SU-DHL-6 (cell line): ENCODE results near the gene DR1.

Experiments used
- H2AFZ ChIP-seq: fragments of 200-600 bp; sonication (generic); 2 replicates; pipeline ENCODE4 v1.6.1; 2014; ENCODE audit warnings: low read depth, mild to moderate bottlenecking, moderate library complexity, mixed read lengths, antibody characterized with exemption, low read length; ENCODE audit not compliant: severe bottlenecking
- H3F3A ChIP-seq: fragments of 200-600 bp; shearing (Covaris generic); 2 replicates; pipeline ENCODE4 v1.6.0; 2016; ENCODE audit warnings: antibody characterized with exemption, mild to moderate bottlenecking; ENCODE audit not compliant: insufficient read depth
- H3K27ac ChIP-seq: fragments of 200-600 bp; sonication (generic); 2 replicates; pipeline ENCODE4 v1.5.1; 2016; ENCODE audit warnings: low read depth, mild to moderate bottlenecking, low read length, moderate library complexity, mixed read lengths
- H3K27me3 ChIP-seq: fragments of 200-600 bp; sonication (generic), shearing (Covaris generic); 2 replicates; pipeline ENCODE4 v1.6.0; 2014; ENCODE audit warnings: mild to moderate bottlenecking, low read length
- H3K36me3 ChIP-seq: fragments of 200-600 bp; sonication (generic); 2 replicates; pipeline ENCODE4 v1.6.1; 2014; ENCODE audit warnings: mild to moderate bottlenecking, low read length, mixed read lengths
- H3K4me2 ChIP-seq: fragments of 300-600, 200-600 bp; shearing (Covaris generic), sonication (generic); 2 replicates; pipeline ENCODE4 v1.6.0; 2014; ENCODE audit warnings: low read length, low read depth, mild to moderate bottlenecking; ENCODE audit not compliant: poor library complexity, severe bottlenecking
- H3K4me3 ChIP-seq: fragments of 200-600 bp; sonication (generic); 2 replicates; pipeline ENCODE4 v1.5.1; 2014; ENCODE audit warnings: antibody characterized with exemption, low read length, mild to moderate bottlenecking, mixed read lengths; ENCODE audit not compliant: insufficient read depth, poor library complexity, severe bottlenecking
- H3K79me2 ChIP-seq: fragments of 200-600 bp; sonication (generic); 2 replicates; pipeline ENCODE4 v1.6.1; 2014; ENCODE audit warnings: mild to moderate bottlenecking, low read length, moderate library complexity; ENCODE audit not compliant: insufficient read depth
- H3K9ac ChIP-seq: fragments of 200-600 bp; sonication (generic); 2 replicates; pipeline ENCODE4 v1.7.0; 2014; ENCODE audit warnings: mild to moderate bottlenecking, low read length
- H3K9me2 ChIP-seq: fragments of 200-600 bp; sonication (generic); replicated peaks from 2 replicates; pipeline ENCODE4 v1.6.1; 2014; ENCODE audit warnings: low read length; ENCODE audit not compliant: insufficient read depth
- H3K9me3 ChIP-seq: fragments of 200-600 bp; sonication (generic); 2 replicates; pipeline ENCODE4 v1.6.1; 2014; ENCODE audit warnings: low read length, mixed read lengths; ENCODE audit not compliant: insufficient read depth
- H4K20me1 ChIP-seq: fragments of 200-600 bp; sonication (generic); 2 replicates; pipeline ENCODE4 v1.6.1; 2014; ENCODE audit warnings: low read depth, mild to moderate bottlenecking, antibody characterized with exemption, low read length, moderate library complexity, mixed read lengths
- EZH2phosphoT487 ChIP-seq: fragments of 200-600 bp; sonication (generic), shearing (Covaris generic); conservative IDR thresholded peaks from 2 replicates; pipeline ENCODE4 v1.6.1; 2018; ENCODE audit warnings: mild to moderate bottlenecking, antibody characterized with exemption, low read length, moderate library complexity, mixed read lengths
- TF ChIP-seq, protein P1 (sequence below): fragments of 200-600 bp; sonication (generic); IDR thresholded peaks from one replicate; pipeline ENCODE4 v1.5.1; 2017; ENCODE audit warnings: antibody characterized with exemption, mild to moderate bottlenecking, low read length, moderate library complexity; ENCODE audit not compliant: insufficient read depth, poor library complexity, severe bottlenecking

DR1 gene

DNA sequence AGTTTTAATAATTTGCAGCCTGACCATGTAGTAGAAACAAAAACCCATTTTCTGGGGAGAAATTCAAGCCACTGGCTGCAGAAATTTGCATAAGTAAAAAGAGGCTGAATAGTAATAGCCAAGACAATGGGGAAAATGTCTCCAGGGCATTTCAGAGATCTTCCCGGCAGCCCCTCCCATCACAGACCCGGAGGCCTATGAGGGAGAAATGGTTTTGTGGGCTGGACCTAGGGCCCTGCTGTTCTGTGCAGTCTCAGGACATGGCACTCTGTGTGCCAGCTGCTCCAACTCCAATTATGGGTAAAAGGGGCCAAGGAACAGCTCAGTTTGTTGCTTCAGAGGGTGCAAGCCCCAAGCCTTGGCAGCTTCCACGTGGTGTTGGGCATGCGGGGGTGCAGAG, 62.5 kb downstream of the DR1 start:
- no peaks in the 10 kb centered on the region for H3K9me2 ChIP-seq
- no peaks in the 10 kb centered on the region for H3K9me3 ChIP-seq
- no peak overlapping the region for H3K4me2 ChIP-seq
- no peak overlapping the region for H3K4me3 ChIP-seq
- TF ChIP-seq, protein P1, sequence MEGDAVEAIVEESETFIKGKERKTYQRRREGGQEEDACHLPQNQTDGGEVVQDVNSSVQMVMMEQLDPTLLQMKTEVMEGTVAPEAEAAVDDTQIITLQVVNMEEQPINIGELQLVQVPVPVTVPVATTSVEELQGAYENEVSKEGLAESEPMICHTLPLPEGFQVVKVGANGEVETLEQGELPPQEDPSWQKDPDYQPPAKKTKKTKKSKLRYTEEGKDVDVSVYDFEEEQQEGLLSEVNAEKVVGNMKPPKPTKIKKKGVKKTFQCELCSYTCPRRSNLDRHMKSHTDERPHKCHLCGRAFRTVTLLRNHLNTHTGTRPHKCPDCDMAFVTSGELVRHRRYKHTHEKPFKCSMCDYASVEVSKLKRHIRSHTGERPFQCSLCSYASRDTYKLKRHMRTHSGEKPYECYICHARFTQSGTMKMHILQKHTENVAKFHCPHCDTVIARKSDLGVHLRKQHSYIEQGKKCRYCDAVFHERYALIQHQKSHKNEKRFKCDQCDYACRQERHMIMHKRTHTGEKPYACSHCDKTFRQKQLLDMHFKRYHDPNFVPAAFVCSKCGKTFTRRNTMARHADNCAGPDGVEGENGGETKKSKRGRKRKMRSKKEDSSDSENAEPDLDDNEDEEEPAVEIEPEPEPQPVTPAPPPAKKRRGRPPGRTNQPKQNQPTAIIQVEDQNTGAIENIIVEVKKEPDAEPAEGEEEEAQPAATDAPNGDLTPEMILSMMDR = no peak
- TF ChIP-seq EZH2phosphoT487 = no peak
- H2AFZ ChIP-seq = no peak overlapping the region
- no peaks in the 10 kb centered on the region for H4K20me1 ChIP-seq
- no peaks in the 10 kb centered on the region for H3K79me2 ChIP-seq
- H3F3A ChIP-seq = no peaks in the 10 kb centered on the region
- no peaks in the 10 kb centered on the region for H3K27me3 ChIP-seq
- no peak overlapping the region for H3K9ac ChIP-seq
- H3K36me3 ChIP-seq = no peaks in the 10 kb centered on the region
- no peak overlapping the region for H3K27ac ChIP-seq

DNA sequence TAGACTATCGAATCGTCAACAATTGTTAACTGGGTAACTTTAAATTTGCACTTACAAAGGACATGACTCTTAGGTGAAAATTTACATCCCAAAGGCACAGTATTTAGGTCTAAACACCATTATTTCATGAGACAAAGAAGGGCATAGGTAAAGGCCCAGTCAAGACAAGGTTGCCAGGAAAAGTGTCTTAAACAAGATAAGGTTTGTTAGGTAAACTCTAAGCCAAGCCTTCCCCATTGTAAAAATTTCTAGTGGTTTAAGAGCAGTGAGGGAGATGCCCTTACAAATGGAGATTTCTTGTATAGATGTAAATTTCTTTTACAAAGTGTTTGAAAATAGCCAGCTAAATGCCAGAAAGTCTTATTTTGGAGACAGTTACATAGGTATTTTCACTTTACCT, 65.3 kb downstream of the DR1 start:
- no peaks in the 10 kb centered on the region for H3K79me2 ChIP-seq
- H3K4me2 ChIP-seq = no peak overlapping the region
- no peaks in the 10 kb centered on the region for H3K27me3 ChIP-seq
- no peak overlapping the region for H2AFZ ChIP-seq
- H3F3A ChIP-seq = no peaks in the 10 kb centered on the region
- TF ChIP-seq, protein P1 = no peak
- no peak for TF ChIP-seq EZH2phosphoT487
- no peak overlapping the region for H3K27ac ChIP-seq
- no peaks in the 10 kb centered on the region for H3K36me3 ChIP-seq
- H3K4me3 ChIP-seq = no peak overlapping the region
- no peaks in the 10 kb centered on the region for H3K9me3 ChIP-seq
- no peaks in the 10 kb centered on the region for H3K9me2 ChIP-seq
- no peak overlapping the region for H3K9ac ChIP-seq
- H4K20me1 ChIP-seq = no peaks in the 10 kb centered on the region

DNA sequence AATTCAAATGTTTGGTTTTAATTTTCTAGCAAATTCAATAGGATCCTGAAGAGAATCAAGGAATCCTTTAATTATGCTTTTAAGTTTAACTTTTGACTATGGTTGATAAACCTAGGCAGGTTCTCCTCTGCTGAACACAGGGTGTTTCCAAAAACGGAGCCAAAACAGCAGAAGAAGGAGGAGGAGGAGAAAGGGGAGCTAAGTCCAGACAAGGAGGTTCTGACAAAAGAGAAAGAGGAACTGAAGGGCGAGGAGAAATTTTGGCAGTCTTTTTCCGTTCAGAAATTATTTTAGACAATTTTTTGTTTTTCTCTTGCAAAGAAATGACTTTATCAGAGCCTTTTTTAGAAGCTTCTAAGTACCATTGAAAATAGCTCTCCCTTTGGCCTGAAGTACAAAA, 69.0 kb downstream of the DR1 start:
- Histone ChIP-seq H3K27ac (no peak overlapping the region), H3K9ac (no peak overlapping the region), H3K79me2 (no peaks in the 10 kb centered on the region), H4K20me1 (no peaks in the 10 kb centered on the region), H3K4me3 (no peak overlapping the region), H3K9me3 (no peaks in the 10 kb centered on the region), H3K9me2 (no peaks in the 10 kb centered on the region), H3K27me3 (no peaks in the 10 kb centered on the region), H2AFZ (no peak overlapping the region), H3F3A (no peaks in the 10 kb centered on the region), H3K36me3 (no peaks in the 10 kb centered on the region), H3K4me2 (peak overlapping the region; percentile 20)
- TF ChIP-seq, protein P1 = no peak
- TF ChIP-seq EZH2phosphoT487 = no peak
